Suppressor macrophage treated with lipopolysaccharide for 1 hour (primary cell): ENCODE measurements around the gene PRDM15.

Experiments
- DNase-seq, 3 donors: peaks; one replicate each; pipeline ENCODE4 v3.0.0-alpha.2; 2020 to 2022

The PRDM15 gene

GRCh38 chr21:41859297-41859980 lies 19.7 kb downstream of the PRDM15 start:
- no peak for DNase-seq

GRCh38 chr21:41858466-41859296 lies 20.5 kb downstream of the PRDM15 start:
- DNase-seq: no peak

- no peak for DNase-seq
Measured at GRCh38 chr21:41857771-41858300, 21.3 kb downstream of the PRDM15 start.

DNA sequence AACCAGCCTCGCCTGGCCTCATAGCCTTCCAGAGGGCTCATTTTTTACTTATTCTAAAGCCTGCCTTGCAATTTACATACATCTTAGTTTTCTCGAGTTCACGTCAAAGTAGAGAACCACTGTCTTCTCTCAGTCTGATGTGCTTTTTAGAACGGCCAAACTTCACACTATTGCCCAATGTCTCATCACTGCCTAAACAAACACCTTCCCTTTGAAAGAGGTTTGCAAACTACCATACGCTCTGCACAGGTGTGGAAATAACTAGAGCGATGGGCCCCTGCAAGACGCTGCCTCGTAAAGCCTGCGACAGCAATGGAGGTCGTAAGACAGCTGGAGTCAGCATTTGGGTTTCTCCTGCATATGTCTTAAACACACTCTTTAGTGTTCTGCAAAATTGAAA lies 22.6 kb downstream of the PRDM15 start:
- DNase-seq: no peak

GRCh38 chr21:41854426-41854995 lies 24.6 kb downstream of the PRDM15 start:
- DNase-seq: no peak

DNA sequence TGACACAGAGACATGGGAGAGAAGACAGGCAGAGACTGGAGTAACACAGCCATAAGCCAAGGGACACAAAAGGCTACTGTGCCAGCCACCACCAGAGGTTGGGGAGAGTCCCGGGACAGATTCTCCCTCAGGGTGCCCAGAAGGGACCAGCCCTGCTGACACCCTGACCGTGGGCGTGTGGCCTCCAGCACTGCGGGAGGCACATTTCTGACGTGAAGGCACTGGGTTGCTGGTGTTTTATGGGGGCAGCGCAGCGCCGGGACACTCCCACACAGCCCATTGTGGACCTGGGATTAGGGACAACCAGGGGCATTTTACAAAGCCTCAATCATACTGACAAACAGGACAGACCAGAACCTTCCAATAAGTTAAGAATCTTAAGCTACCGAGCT lies 26.2 kb downstream of the PRDM15 start:
- DNase-seq: peak in 1 of 3 donors; percentile 28

GRCh38 chr21:41852151-41852928 lies 26.8 kb downstream of the PRDM15 start:
- no peak for DNase-seq

DNA sequence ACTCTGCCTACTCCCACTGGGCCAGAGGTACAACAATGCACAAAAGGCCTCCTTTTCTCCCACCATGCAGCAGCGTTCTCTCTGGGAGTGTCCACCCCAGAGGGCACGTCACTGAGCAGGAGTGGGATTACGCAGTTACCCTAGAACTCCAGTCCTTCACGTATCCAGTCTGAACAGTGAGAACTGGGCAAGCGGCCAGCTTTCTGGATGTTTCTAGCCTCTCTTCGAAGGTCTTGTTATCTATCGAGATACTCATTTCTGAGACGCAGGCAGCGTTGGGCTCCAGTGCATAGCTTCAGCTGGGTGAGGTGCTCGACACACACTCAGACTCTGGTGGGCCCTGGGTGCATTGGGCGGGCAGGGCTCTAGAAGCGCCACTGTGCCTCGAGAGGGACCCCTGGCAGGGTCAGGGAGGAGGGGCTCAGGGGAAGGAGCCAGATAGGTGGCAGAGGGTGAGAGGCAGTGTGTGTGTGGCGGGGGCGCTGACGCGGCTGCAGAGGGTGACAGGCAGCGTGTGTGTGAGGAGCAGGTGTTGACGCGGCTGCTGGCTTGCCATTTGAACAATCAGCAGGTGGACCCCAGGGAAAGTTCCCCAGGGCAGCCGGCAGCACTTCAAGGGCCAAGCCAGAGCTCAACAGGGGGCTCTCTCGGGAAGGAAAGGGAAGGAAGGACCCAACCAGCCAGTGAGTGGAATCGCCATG lies 27.9 kb downstream of the PRDM15 start:
- no peak for DNase-seq

GRCh38 chr21:41850085-41850484 lies 29.1 kb downstream of the PRDM15 start:
- no peak for DNase-seq

DNA sequence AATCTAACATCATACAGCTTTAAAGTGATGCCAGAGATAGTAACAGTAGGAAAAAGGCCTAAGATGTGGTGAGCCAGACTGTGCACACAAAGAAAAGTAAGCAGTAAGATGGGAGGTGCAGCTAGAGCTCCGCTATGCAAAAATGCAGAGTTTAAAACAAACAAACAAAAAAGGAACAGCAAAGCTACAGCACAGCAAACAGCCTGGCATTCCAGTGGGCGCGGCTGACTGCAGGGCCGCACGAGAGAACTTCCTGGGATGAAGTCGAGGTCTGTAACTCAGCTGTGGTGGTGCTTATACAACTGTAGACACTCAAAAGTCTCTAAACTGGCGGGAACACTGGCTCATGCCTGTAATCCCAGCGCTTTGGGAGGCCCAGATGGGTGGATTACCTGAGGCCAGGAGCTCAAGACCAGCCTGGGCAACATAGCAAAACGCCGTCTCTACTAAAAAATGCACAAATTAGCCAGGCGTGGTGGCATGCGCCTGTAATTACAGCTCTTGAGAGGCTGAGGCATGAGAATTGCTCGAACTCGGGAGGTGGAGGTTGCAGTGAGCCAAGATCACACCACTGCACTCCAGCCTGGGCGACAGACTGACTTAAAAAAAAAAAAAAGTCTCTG lies 30.1 kb downstream of the PRDM15 start:
- no peak for DNase-seq

- no peak for DNase-seq
Measured at GRCh38 chr21:41848533-41848932, 30.6 kb downstream of the PRDM15 start.

DNA sequence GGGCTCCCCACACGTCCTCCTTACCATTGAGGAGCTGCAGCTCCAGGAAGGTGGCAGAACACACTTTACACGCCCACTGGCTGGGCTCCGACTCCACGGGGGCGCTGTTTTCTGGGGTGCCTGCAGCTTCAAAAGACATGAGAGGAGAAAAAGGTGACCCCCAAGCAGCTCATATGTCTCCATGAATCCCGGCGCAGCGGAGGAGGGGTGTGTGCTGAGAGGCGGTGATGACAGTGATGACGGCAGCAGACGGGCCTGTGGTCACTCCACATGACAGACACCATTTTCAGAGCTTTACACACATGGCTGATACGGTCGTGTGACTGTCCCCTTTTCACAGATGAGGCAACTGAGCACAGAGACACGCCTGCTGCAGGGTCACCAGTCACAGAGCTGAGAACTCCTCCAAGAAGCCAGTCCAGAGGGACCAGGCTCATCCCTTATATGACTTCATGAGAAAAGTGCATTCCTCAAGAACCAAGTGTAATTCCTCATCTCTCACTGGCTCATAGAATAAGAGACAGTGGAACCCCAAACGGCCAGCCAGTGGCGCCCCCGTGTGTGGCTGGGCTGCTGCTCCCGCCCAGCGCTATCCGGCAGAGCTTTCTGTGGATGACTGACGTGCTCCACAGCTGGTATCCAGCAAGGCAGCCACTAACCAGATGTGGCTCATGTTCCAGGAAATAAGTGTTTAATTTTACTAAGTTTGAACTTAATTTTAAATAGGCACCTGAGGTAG lies 31.9 kb downstream of the PRDM15 start:
- DNase-seq: no peak

DNA sequence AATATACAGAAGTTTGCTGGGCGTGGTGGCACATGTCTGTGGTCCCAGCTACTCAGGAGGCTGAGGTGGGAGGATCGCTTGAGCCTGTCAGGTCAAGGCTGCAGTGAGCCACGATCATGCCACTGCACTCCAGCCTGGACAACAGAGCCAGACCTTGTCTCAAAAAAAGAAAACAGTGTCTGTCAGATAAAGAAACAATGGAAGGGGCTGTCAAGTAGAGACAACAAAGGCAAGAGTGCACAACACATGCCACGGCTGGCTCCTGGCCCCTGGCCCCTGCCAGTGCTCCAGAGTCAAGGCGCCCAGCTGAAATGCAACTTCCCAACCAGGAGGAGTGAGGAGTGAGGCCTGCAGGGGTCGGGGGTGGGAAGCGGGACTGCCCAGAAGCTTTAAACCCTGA lies 32.6 kb downstream of the PRDM15 start:
- no peak for DNase-seq

DNA sequence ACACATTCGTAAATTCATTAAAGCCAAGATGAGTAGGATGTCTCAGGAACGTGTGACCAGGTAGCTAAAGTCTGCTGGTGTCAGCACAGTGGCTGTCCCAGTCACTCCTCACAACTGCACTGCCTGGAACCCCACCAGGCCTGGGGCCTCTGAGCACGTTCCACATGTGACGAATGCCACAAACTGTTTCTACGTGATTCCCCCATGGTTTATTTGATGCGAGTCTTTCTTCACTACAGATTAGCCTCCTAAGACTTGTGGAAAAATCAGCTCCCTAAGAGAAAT lies 33.2 kb downstream of the PRDM15 start:
- DNase-seq: no peak

- no peak for DNase-seq
Measured at GRCh38 chr21:41845310-41846032, 33.7 kb downstream of the PRDM15 start.

- DNase-seq: no peak
Measured at GRCh38 chr21:41843584-41843983, 35.6 kb downstream of the PRDM15 start.

DNA sequence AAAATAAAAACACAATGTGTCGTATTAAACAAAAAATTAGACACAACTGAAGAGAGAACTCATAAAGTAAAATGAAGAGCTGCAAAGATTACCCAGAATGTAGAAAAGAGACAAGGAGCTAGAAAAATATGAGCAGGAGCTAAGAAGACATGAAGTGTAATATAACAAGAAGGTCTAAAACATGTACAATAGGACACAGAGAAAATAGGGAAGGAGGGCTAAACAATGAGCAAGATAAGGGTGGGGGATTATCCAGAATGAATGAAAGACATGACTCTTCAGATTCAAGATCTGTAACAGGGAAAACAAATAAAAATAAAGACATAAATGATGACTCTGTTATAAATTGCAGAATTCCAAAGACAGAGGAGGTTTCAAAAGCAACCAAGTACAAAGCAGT lies 38.3 kb downstream of the PRDM15 start:
- no peak for DNase-seq

DNA sequence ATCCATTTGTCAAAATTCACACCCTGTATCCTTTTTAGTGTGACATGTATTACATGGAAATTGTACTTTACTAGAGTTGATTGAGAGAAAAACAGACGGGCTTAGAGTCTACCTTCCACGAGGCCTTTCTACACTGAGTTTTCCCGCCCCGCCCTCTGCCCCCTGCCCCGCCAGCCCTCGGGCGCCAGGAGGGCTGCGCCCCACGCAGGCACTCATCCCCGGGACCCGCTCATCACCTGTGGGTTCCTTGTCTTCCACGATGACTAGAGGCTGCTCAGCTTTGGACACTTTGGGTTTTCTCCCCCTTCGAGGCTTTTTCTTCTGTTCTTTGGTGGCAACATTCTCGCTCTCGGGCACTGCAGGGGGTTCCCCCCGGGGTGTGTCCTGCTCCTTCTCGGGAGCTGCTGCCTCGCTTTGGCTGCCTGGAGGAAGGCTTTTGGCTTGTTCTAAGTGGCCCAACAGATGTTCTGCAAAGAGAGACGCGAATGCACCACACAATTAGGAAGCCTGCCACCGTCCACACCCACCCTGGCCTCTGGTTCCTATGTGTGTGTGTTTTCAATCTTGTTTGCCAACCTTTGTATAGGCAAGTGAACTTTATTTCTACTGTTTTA lies 39.6 kb downstream of the PRDM15 start:
- DNase-seq: no peak

DNA sequence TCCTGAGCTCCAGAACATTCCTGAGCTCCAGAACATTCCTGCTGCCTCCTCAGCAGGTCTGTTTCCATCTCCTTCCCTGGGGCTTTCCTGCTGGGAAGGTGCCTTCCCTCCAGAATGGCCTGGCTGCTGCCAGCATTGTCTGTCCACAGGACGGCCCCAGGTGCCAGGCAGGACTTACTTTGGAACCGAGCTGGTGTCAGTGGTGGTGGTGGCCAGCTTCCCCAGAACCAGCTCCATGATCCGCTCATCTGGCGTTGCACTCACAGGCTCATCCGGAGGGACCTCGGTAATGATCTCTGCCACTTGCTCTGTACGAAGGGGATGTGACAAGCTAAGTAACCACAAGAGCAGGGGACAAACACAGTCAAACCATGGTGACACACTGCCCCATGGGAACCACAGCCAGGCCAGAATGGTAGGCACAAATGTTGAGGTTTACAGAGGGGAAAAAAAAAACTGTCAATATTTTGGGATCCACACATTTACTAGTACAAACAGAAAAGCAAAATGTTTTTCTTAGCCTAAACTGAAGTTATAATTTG lies 41.3 kb downstream of the PRDM15 start:
- DNase-seq: no peak
